GM21619 (cell line): ENCODE measurements around the gene SHISA6.

Source experiments
- ATAC-seq: cut with Tn5 transposase; IDR thresholded peaks from one replicate; pipeline ENCODE4 v1.9.1; 2021; ENCODE audit not compliant: unreplicated experiment

Gene SHISA6

GRCh38 chr17:11264183-11264871 lies 23.3 kb downstream of the SHISA6 start:
- no peak for ATAC-seq

- no peak for ATAC-seq
These were observed 27.1 kb downstream of the SHISA6 start for GRCh38 chr17:11267999-11268575.

GRCh38 chr17:11269210-11269609 lies 28.2 kb downstream of the SHISA6 start:
- ATAC-seq = no peak

- no peak for ATAC-seq
These were observed 31.2 kb downstream of the SHISA6 start for GRCh38 chr17:11272191-11272590.

GRCh38 chr17:11273596-11273995 lies 32.6 kb downstream of the SHISA6 start:
- no peak for ATAC-seq

GRCh38 chr17:11274106-11274505 lies 33.1 kb downstream of the SHISA6 start:
- ATAC-seq = no peak

- no peak for ATAC-seq
These were observed 35.5 kb downstream of the SHISA6 start for GRCh38 chr17:11276486-11276885.

GRCh38 chr17:11278186-11278991 lies 37.4 kb downstream of the SHISA6 start:
- ATAC-seq = no peak

- no peak for ATAC-seq
These were observed 37.9 kb downstream of the SHISA6 start for GRCh38 chr17:11278992-11279270.

GRCh38 chr17:11279776-11280344 lies 38.8 kb downstream of the SHISA6 start:
- ATAC-seq = no peak

- no peak for ATAC-seq
These were observed 41.6 kb downstream of the SHISA6 start for GRCh38 chr17:11282586-11282985.

GRCh38 chr17:11284811-11285210 lies 43.8 kb downstream of the SHISA6 start:
- no peak for ATAC-seq

- ATAC-seq = no peak
These were observed 44.9 kb downstream of the SHISA6 start for GRCh38 chr17:11285946-11286345.

GRCh38 chr17:11287791-11288190 lies 46.8 kb downstream of the SHISA6 start:
- no peak for ATAC-seq

GRCh38 chr17:11290814-11291213 lies 49.8 kb downstream of the SHISA6 start:
- ATAC-seq = no peak

- no peak for ATAC-seq
These were observed 51.5 kb downstream of the SHISA6 start for GRCh38 chr17:11292491-11292890.

- ATAC-seq = no peak
These were observed 52.5 kb downstream of the SHISA6 start for GRCh38 chr17:11293480-11293879.

GRCh38 chr17:11294826-11295225 lies 53.8 kb downstream of the SHISA6 start:
- no peak for ATAC-seq

GRCh38 chr17:11296994-11297393 lies 56.0 kb downstream of the SHISA6 start:
- ATAC-seq = no peak

- no peak for ATAC-seq
These were observed 57.4 kb downstream of the SHISA6 start for GRCh38 chr17:11298401-11298800.

- ATAC-seq = no peak
These were observed 59.2 kb downstream of the SHISA6 start for GRCh38 chr17:11300201-11300600.

- ATAC-seq = no peak
These were observed 59.7 kb downstream of the SHISA6 start for GRCh38 chr17:11300738-11301137.
